Midbrain (tissue), 1 donor: ENCODE measurements around the gene MRPL9.
A peak's percentile ranks its signal among the peaks of the same experiment; 100 is the strongest.

Experiments used
- DNase-seq: peaks from one replicate; lab custom pipeline; 2025; lab: John Stamatoyannopoulos, UW

The MRPL9 gene

DNA sequence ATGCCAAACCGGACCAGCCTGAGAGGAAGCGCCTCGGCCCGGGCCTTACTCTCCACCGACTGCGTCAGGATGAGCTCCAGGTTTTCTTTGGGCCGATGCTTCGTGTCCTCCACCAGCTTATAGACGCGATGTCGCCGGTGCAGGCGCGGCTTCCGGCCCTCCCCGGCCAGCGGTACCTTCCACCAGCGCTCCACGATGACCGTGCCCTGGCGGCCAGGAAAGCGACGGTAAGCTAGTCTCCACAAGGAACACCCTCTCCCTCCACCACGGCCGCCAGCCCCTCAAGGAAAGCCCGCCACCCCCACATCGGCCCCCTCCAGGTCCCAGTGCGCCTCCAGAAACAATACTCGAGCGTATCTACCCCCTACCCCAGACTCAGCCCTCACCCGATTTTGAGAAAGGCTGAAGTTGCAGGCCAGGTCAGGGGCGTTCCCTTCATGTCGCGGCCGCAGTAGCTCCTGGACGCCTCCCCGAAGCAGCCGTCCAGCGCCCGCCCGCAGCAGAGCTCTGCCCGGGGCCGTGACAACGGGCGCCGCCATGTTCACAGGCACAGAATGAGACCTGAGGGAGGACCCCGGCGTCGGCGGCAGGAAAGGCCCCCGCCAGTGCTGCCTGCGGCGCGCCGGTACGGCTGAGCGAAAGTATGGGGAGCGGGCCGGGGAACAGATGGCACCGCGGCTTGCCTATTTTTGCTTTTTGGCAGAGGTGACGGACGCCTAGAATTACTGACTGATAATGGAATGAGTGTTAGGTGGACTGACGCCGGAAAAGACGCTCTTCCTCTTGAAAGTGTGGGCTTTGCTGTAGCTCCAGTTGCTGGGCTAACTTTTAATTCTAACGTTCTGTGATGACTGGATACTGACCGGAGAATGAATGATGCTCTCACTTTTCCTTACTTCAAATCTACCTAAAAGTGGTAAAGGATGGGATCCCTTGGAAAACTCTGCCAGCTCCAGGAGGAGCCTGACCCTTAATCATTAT is at the start of gene MRPL9:
Gene MRPL9 (minus strand): TSS at position 556 of the 981 bp plus-strand sequence. CDS start 17 bp downstream, at position 539.
- peak; percentile 79 for DNase-seq

DNA sequence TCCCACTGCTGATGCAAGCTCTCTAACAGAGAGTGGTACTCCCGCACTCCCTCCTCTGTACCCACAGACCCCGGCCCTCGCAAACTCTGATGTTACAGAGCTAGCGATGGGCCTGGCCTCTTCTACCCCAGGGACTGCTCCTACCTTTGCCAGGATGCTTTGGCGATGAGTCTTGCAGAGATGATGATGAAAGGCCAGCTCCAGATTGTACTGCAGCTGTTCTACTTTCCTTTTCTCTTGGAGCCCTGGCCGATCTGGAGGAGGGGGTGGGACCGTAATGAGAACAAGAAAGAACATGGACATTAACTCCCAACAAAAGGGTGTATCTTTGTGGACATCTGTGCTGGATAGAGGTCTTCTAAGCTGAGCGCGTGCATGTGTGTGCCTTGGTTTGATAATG is 47.9 kb upstream of the MRPL9 start:
- DNase-seq, result no peak

DNA sequence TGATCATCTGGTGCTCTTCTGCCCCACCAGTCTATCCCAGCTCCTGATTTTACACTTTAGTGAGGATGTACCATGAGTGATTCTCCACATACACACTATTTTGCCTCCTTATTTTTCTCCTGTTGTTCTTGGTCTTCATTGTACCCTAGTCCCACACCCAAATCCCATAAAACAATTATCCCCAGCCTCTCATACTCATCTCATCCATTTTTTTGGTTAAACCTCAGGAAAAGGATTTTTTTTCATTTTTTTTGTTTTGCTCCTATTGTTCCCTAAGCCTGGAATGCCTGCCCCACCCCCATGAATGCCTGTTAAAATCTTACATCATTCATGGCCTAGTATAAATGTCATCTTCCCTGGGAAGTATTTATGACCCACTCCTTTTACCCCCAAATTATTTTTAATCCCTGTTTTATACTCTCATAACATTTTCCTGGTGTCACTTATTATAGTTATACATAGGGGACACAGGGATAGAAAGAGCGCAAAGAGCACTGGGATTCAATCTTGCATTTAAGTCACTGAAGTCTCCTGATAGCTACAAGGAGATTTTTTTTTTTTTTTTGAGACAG is 46.8 kb upstream of the MRPL9 start:
- DNase-seq, result no peak

DNA sequence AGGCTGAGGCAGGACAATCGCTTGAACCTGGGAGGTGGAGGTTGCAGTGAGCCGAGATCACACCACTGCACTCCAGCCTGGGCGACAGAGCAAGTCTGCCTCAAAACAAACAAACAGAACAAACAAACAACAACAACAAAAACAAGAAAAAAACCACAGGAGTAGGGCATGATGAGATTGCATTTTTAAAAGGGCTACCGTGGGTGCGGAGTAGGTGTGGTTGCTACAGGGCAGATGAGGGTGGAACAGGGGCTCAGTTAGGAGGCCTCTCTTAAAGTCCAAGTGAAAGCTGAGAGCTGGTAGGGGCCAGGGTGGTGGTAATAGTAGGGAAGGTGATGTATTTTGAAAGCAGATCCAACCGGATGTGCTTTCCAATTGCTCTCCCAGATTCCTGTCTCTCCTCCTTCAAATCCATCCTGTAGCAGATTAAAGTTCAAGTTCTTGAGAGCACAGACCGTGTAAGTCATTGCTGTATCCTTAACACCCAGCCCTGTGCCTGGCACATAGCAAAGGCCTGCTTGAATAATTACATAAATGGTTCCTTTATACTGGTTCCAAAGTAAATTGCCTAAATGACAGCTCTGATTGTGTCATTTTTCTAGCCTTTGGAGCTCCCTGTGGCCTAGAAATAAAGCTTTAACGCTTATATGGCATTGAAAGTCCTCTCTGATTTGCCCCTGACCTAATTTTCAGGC is 46.1 kb upstream of the MRPL9 start:
- DNase-seq, result peak; percentile 29

GRCh38 chr1:151807766-151808165 is 44.5 kb upstream of the MRPL9 start:
- no peak for DNase-seq

DNA sequence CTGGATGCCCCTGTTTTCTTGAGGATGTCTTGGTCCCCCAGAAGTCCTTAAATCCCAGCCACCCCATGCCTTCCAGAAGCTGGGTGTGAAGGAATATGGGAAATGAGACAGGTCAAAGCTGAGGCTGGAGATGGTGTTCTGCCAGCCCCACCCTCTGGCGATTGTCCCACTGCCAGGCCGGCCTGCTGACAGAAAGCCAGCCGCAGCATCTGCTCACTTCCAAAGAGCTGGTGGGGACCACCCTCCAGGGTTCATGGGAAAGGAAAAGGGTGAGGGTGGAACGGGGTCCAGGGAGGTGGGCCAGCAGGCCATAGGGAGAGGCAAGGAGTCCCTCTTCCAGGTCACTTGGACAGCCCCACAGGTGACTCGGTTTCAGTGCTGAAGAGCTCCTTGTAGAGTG is 43.8 kb upstream of the MRPL9 start:
- DNase-seq, result no peak

DNA sequence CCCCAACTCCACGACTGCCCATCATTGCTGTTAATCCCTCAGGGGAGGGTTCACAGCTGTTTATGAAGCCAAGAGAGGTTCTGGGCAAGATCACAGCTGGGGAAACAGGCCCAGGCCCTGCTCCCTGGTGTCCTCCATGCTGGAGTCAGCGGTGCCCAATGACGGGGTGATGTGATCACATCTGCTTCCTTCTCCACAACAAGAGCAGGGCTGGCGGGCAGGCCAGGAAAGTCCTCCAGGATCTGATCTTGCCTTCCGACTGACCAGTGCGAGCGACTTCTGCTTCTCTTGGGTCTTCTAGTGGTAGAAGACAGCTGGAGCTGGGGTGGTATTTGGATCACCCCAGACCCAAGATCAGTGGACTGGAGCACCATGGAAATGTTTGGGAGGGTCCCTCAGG is 42.9 kb upstream of the MRPL9 start:
- DNase-seq, result no peak

- DNase-seq, result no peak
Measured at GRCh38 chr1:151805066-151805820, 41.9 kb upstream of the MRPL9 start, which contains the start of gene LINGO4. TSS of gene LINGO4 (minus strand) at chr1:151805419. CDS start at chr1:151802704, 2,715 bp downstream.

DNA sequence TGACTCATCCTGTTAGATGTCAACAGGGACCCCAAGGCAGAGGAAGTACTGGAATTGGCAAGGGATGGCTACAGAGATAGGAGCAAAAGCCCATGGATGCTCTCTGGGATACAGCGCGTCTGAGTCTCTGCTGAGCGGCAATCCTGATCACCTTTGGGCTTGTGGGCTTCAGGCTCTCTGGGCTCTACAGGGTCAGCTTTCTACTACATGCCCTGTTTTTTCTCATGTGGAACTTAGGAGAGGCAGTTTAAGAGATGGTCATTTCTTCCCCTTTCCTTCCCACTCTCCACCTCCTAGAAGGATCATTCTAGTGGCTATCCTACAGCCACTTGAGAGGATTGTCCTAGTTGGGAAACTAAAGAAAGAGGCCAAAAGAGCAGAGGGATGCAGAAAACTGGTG is 40.6 kb upstream of the MRPL9 start:
- DNase-seq, result no peak

DNA sequence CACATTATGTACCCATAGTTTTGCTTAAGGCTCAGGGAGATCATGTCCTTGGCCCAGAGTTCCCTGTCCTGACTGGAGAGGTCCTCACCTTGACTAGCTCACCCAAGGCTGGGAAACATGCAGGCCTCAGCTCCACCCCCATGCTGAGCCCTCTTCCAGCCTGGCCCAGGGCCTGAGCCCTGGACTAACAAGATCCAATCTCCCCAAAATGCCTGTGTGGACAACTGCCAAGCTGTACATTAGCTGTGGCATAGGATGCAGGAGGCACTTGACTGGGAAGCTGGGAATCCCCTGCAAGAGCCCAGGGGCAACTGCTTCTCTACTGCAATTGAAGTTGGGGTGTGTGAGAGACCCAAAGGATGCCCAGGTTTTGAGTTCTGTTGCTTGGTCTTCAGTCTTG is 39.9 kb upstream of the MRPL9 start:
- no peak for DNase-seq

DNA sequence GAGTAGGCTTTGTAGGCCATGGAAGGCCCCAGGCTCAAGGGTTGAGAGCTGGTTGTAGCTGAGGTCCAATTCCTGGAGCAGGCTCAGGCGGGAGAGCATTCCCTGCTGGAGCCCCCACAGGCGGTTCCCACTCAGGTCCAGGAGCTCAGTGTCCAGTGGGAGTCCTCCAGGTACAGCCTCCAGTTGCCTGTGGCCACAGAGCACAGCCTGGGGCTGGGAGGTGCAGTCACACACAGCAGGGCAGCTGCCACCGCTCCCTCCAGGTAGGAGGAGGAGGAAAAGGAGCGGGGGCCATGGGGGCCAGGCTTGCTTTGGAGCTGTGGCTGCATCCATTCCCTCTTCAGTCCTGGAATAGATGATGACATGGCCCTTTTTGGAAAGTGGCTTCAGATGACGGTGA is 39.1 kb upstream of the MRPL9 start:
- DNase-seq, result no peak

GRCh38 chr1:151801846-151802245 is 38.5 kb upstream of the MRPL9 start:
- no peak for DNase-seq

GRCh38 chr1:151801310-151801820 is 38.1 kb upstream of the MRPL9 start:
- no peak for DNase-seq

GRCh38 chr1:151800830-151801229 is 37.5 kb upstream of the MRPL9 start:
- no peak for DNase-seq

DNA sequence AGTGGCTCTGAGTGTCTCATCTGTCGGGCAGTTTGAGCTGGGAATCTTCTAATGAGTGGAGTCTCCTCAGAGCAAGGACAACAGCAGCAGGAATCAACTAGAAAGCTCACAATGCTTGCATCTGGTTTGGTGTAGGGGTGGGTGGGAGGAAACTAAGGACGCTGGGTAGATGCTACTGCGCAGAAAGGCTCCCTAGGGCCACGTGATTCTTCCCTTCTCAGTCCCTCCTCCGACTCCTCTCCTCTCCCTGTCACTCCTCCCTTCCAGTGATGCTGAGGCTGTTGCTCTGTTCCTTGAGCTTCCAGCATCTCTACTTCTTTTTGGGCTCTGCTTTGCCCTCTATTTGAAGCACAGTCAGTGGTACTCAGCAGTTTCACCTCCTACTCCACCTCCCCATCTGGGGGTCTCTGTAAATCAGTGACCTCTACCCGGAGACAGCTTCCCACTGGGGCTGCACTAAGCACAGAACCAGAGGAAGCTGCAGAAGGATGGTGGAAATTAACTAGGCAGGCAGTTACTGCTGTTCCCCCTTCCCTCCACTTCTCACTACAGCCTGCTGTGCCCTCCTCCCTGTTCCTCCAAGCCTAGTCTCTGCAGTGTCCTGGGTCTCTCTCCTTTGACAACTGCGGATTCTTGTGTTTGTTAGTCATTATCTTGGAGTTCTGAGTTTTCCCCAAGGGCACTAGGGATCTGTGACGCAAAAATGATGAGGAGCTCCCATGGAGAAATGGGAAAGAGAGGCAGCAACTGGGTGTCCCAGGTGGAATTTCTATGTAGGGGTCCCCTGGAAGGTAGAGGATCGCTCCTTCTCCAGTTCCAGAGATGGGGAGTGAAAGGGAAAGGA is 36.1 kb upstream of the MRPL9 start:
- DNase-seq, result no peak

DNA sequence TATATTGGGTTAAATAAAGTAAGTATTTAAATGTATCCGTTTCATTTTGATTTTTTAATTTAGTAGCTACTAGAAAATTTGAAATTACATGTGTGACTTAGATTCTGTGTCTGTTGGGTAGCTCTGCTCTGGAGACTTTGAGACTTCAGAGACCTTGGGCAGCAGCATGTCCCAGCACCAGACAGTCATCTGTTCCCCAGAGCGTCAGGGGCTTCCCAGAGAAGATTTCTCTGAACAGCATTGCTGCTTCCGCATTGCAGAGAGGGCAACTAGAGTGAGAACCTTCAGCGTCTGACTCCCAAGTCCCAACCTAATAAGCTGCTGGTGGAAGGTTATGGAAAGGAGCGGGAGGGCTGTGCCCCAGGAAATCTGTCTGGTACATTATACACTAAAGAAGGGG is 35.3 kb upstream of the MRPL9 start:
- no peak for DNase-seq

GRCh38 chr1:151790940-151791651 is 27.8 kb upstream of the MRPL9 start:
- no peak for DNase-seq

DNA sequence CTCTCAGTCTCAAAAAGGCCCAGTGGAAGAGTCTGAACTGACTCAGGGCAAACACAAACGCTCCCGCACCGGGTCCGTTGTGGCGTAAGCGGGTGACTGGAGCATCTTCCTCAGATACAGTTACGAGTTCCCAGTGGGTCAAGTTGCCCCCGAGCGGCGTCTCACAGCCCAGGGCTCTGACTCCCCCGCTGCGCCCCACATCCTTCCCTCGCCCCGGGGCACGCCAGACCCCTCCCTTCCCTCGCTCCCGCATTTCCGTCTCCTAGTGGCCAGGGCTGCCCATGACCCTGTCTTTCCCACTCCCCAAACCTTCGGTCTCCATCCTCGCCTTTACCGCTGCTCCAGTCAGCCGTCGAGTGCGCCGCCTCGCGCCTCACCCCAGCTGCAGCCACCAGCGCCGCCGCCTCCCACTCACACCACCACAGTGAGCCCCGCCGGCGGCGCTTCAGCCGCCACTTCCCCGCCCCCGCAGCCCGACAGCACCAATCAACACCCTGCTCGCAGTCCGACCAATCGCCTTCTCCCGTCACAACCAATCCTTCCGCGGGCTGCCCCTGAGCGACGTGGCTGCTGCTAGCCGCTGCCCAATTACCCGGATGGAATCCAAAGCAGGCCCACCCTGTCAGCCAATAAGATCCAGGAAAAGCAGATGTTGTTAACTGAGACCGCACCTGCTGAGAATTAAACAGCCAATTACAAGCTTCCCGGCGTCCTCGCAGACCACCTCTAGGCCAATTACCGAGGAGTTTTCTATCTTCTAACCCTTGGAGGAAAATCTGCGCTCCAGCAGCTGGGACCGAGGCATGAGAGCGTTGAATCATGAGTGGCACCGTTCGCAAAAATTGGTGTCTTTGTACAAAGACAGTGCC is 27.0 kb upstream of the MRPL9 start, which contains the start of gene TDRKH:
Gene TDRKH (minus strand): TSS at position 430 of the 869 bp plus-strand sequence. CDS start 7,478 bp downstream, outside the sequence.
- DNase-seq, result peak; percentile 99

DNA sequence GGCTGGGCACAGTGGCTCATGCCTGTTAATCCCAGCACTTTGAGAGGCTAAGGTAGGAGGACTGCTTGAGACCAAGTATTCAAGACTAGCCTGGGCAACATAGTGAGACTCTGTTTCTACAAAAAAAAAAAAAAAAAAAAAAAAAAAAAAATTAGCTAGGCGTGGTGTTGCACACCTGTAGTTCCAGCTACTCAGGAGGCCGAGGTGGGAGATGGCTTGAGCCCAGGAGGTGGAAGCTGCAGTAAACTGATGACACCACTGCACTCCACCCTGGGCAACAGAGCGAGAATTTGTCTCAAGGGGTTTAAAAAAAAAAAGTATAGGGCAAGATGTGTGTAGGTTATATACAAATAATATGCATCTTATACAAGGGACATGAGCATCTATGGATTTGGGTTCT is 24.4 kb upstream of the MRPL9 start:
- DNase-seq, result no peak
